GM19240 (cell line): Measurements from ENCODE around the gene ARHGEF12.

Experiments
- DNase-seq: peaks from one replicate; pipeline ENCODE4 v3.0.0; 2011; ENCODE audit warnings: low spot score; ENCODE audit not compliant: insufficient read length

The ARHGEF12 gene

DNA sequence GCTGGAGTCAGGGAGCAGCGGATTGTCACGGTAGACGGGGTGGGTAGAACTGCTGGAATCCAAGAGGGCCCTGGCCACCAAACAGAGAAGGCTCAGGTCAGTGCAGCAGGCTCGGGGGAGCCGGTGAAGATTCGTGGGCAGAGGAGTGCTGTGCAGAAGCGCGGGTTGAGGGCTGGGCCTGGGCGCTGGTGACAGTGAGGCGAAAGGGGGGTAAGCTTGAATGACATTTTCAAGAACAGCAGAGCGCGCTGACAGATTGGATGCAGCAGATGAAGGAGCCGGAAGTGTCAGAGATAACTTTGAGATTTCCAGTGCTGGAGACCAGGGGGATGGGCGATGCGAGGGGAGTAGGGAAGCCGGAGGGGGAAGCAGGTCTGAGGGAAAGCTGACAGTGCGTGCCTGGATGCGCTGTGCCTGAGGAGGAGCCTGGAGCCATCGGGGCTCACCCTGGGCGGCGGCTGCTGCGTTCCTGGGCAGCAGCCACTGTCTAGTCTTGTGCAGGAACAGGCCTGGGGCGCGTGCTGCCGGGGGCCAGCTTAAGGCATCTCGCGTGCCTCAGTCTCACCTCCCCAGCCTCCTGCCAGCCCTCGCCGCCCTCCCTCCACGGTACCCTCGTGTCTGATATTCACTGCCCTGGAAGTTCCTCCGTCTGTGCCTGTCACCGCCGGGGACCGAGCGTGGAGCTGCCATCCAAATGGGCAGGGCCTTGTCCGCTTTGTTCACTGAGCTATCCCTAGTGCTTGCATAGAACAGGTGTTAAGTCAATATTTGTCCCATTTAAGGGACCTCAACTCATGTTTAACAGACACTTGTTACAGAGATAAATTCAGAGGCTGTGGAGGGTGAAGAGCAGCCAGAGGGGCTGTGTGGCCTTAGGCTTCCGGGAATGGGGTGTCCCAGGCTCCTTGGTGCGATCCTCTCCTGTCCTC is 180.5 kb downstream of the ARHGEF12 start:
- no peak for DNase-seq

DNA sequence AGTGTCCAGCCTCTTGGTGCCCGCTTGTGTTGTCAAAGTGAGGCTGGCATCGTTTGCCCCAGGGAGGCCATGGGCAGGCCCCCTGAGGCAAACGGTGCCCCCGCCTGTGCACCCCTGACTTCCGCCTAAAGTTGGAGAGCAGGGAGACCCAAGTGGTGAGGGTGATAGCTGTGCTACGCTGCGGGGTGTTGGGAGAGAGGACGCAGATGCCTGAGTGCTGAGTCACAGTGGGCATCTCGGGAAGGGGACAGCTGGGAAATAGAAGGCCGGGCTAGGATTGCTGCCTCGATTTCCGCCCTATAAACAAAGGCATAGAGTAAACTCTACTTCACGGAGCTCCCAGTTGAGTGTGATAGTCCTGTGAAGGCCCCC is 181.2 kb downstream of the ARHGEF12 start:
- no peak for DNase-seq

DNA sequence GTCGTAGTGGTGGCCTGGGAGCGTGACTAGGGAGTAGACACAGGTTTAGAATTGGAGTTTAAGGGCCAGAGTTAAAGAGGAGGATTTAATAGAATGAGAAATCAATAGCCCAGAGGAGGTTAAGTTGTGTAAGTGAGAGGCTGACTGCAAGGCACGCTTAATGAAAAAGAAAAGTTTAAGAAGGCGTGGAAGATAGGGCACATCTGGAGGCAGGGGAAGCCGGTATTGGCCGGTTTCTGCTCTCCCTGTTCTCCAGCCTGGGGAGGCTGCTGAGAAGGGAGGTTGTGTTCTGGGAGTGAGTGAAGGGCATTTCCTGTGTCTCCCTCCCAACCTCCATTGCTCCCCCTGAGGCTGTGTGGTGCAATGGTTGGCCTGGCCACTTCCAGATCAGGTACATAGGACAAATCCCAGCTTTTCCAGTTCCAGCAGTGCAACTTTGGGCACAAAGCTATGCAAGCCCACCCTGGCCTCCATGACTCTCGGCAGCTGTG is 181.6 kb downstream of the ARHGEF12 start:
- no peak for DNase-seq

- DNase-seq, result no peak
Observed at GRCh38 chr11:120518356-120518755, 182.1 kb downstream of the ARHGEF12 start.

- no peak for DNase-seq
Observed at GRCh38 chr11:120519474-120519873, 183.3 kb downstream of the ARHGEF12 start.

- no peak for DNase-seq
Observed at GRCh38 chr11:120520091-120520822, 184.0 kb downstream of the ARHGEF12 start.

GRCh38 chr11:120521176-120521575 is 185.0 kb downstream of the ARHGEF12 start:
- no peak for DNase-seq

- no peak for DNase-seq
Observed at GRCh38 chr11:120522021-120522420, 185.8 kb downstream of the ARHGEF12 start.

DNA sequence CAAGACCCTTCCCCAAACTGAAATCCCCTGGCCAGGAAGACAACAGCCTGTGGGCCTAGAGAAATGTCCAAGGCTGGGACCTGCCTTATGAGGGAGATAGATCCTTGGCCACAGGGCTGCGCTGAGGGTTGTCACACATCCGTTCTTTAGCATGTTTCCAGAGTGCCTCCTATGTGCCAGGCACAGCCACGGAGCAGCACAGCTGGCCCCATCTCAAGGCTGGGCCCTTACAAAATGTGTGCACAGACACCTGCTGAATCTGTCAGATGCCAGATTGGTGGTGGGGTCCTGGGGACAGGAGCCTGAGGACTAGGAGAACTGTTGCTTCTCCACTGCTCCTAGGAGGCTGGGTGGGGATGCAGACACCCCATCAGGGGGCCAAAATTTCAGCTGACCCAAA is 186.5 kb downstream of the ARHGEF12 start:
- no peak for DNase-seq

- DNase-seq, result no peak
Observed at GRCh38 chr11:120523196-120523595, 187.0 kb downstream of the ARHGEF12 start.

DNA sequence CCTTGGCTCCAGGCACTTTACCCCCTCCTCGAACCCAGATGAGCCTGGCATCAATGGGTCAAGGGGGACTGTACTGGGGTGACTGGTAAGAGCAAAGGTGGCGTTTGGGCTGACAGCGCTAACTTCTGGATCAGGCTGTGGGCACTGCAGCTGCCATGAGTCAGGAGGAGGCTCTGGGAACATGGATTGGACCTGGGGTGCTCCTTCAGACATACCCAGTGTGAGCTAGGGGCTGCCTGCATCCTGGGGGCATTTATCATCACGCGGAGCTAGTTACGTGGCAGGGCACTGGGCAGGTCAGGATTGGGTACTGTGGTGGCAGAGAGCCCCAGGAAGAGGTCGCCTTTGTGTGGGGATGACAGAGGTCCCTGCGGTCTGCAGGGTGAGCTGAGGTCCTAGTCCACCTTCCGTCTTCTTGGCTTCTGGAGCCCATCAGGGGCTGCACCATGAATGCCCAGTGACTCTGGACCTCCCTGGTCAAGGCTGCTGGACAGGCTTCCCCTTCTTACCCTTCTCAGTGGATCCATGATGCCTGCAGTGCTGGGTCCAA is 188.4 kb downstream of the ARHGEF12 start:
- DNase-seq, result no peak

DNA sequence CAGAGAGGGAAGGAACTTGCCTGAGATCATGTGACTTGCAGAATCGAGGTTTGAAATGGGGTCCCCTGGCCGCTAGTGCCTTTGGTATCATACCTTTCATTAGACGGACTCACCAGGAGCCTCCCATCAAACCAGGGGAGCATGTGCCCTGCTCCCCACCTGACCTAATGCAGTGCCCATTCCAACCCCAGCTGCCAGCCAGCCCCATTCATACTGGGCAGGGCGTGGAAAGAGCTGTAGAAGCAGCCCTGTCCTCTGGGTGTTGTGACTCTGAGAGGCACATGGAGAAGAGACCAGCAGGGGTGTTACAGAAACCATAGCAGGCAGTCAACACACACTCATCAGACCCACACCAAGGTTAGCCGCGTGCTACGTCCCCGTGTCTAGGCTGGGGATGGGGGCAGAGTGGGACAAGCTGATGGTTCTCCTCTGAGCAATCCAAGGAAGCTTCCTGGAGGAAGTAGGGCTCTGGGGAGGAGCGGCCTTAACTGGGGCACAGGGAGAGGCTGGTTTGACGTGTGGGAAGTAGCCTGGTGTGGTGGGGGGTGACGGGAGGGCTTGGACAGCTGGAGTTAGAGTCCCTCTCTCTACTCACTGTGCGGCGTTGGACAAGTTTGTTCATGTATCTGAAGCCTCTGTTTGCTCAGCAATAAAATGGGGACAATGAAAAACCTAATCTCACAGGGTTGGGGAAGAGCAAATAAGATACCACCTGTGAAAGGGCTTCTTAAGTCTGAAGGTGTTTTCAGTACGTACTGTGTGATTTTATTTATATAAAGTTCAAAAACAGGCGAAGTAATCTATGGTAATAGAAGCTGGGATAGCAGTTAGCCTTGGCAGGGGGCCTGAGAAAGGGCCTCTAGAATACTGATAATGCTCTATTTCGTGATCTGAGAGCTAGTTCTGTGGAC is 189.3 kb downstream of the ARHGEF12 start:
- DNase-seq, result no peak

GRCh38 chr11:120526241-120526640 is 190.0 kb downstream of the ARHGEF12 start:
- no peak for DNase-seq

DNA sequence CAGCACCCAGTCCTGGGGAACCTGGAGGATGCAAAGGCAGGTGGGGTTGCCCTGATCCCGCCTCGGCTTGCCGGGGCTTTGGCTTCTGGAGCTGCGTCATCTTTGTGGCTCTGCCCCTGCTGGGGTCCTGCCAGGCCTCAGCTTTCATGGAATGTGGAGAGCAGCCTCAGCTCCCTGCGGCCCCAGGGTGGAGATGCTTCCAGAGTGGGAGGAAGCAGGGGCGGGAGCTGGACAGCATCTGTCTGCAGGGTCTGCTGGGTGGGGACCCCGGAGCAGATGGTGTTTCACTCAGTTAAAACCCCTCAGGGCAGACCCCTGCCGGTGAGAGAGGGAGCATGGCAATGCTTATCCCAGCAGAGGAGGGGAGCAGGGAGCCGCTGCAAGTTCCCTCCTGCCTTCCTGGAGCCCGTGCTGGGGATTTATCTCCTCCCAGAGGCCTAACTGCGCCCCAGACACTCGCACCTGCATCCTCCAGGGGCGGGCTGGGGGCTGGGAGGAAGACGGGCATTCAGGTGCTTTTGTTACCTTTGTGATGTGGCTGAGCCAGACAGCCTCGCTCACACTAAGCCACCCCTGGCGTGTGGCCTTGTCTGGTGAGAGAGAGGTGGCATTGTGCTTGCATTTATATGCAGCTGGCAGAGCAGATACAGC is 191.0 kb downstream of the ARHGEF12 start:
- no peak for DNase-seq

DNA sequence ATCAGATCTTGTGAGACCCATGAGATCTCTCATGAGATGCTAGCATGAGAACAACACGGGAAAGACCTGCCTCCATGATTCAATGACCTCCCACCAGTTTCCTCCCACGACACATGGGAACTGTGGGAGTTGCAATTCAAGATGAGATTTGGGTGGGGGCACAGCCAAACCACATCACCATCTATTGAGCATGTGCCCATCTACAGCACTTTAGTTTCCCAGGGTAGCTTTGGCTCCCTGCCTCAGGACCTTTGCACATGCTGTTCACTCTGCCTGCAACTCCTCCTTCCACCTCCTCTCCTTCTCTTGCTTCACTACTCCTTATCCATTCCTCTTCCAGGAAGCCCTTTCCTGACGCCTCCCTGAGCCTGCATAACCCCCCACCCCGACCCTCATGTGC is 192.5 kb downstream of the ARHGEF12 start:
- no peak for DNase-seq

DNA sequence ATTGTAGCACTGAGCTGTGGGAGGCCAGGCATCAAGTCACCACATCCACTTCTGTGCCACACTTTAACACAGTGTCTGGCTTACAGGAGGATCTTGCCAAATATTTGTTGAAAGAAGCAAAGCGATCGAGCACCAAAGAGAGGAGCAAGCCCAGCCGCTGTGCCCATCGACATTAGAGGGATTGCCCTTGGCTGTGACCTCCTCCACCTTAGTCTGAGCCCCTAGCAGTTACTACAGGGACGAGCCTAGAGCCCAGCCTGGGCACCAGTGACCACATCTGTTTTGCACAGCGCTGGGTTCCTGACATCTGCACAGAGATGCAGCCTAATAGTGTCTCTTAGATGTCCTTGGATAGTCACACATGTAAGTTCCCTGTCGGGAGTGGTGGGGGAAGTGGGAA is 193.0 kb downstream of the ARHGEF12 start:
- DNase-seq, result no peak

GRCh38 chr11:120529911-120530310 is 193.7 kb downstream of the ARHGEF12 start:
- DNase-seq, result no peak

DNA sequence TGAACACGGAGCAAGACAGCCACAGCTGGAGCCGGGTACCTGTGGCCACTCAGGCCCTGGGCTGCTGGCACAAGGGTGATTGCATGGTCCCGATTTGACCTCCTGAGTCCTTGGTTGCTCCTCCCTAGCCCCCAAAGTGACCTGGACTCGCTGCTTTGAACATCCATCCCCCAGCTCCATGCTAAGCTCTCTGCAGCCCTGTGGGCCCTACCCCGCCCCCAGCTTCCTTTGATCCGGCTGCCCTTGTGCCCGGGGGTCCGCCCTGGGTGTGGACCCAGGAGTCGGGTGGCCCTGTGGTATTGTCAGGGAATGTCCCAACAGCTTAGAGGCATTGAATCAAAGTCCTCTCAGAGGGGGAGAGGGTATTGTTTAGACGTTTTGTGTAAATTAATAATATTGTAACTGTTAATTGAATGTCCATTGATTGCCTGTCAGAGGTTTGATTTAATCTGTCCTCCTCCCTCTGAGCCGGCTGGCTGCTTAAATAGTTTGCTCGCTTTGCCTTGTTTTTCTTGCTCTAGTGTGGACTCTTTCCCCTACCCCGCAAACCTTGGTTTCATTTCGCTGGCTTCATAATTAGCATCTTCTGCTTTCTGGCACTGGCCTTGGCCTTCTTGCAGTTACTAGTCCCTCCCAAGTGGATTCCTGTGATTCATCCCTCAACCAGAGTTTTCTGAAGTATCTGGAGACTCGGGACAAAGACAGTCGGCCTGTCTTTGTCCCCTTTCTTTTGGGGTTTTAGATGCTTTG is 196.0 kb downstream of the ARHGEF12 start:
- no peak for DNase-seq

DNA sequence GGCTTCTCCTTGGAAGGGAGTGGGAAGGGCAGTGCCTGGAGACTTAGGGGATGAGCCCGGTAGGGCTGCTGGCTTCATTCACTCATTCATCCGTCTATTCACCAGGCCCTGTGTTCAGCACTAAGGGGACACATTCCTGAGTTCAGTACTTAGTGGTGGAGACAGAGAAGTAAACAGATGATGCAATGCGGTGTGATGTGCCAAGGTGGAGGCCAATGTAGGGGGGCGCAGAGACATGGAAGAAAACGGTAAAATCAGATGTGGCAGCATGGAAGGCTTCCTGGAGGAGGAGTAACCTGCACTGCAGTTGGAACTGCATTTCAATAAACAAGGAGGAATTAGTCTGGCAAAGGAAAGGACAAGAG is 196.6 kb downstream of the ARHGEF12 start:
- no peak for DNase-seq
